H9 (cell line): Measurements from ENCODE around the gene LPCAT1. TPM values are rescaled to one million over a fixed set of nuclear protein-coding genes. Genes with fewer than 3 reads are reported as not detected.
A peak's percentile ranks its signal among the peaks of the same experiment; 100 is the strongest.

Experiments
- DNase-seq: peaks from one replicate; pipeline ENCODE4 v3.0.0-alpha.2; 2017
- H2AFZ ChIP-seq: one replicate; pipeline ENCODE4 v1.6.1; 2013; ENCODE audit warnings: mild to moderate bottlenecking, low read length, control low read depth, moderate library complexity
- H2AK5ac ChIP-seq: 2 replicates; pipeline ENCODE4 v1.6.1; 2013; ENCODE audit warnings: low read length, control low read depth, mixed read lengths; ENCODE audit not compliant: insufficient read length
- H2BK120ac ChIP-seq: one replicate; pipeline ENCODE4 v1.6.1; 2013; ENCODE audit warnings: low read depth, mild to moderate bottlenecking, low read length, control low read depth, inconsistent platforms; ENCODE audit not compliant: poor library complexity, severe bottlenecking
- H2BK12ac ChIP-seq: 2 replicates; pipeline ENCODE4 v1.6.1; 2013; ENCODE audit warnings: low read length, control low read depth, mixed read lengths, low read depth; ENCODE audit not compliant: insufficient read length
- H2BK15ac ChIP-seq: 2 replicates; pipeline ENCODE4 v1.6.1; 2013; ENCODE audit warnings: low read depth, low read length, control low read depth
- H2BK20ac ChIP-seq: one replicate; pipeline ENCODE4 v1.6.1; 2013; ENCODE audit warnings: low read depth, mild to moderate bottlenecking, low read length, control low read depth, inconsistent platforms; ENCODE audit not compliant: poor library complexity, severe bottlenecking
- H2BK5ac ChIP-seq: 2 replicates; pipeline ENCODE4 v1.6.1; 2013; ENCODE audit warnings: low read length, control low read depth, mixed read lengths; ENCODE audit not compliant: insufficient read length
- H3K14ac ChIP-seq: 2 replicates; pipeline ENCODE4 v1.6.1; 2013; ENCODE audit warnings: low read length, control low read depth; ENCODE audit not compliant: insufficient read depth
- H3K18ac ChIP-seq: 2 replicates; pipeline ENCODE4 v1.6.1; 2013; ENCODE audit warnings: low read depth, mild to moderate bottlenecking, mixed read lengths, low read length, control low read depth; ENCODE audit not compliant: insufficient read length
- H3K23ac ChIP-seq: 2 replicates; pipeline ENCODE4 v1.6.1; 2013; ENCODE audit warnings: low read length, control low read depth, mixed read lengths, low read depth; ENCODE audit not compliant: insufficient read length
- H3K23me2 ChIP-seq: 2 replicates; pipeline ENCODE4 v1.6.1; 2013; ENCODE audit warnings: low read depth, mild to moderate bottlenecking, mixed read lengths, low read length, control low read depth; ENCODE audit not compliant: insufficient read length, poor library complexity, severe bottlenecking
- H3K27ac ChIP-seq: 2 replicates; pipeline ENCODE4 v1.5.1; 2013; ENCODE audit warnings: low read length, control low read depth, mixed read lengths, low read depth; ENCODE audit not compliant: insufficient read length
- H3K27me3 ChIP-seq: 2 replicates; pipeline ENCODE4 v1.6.1; 2013; ENCODE audit warnings: low read length, control low read depth, inconsistent platforms; ENCODE audit not compliant: insufficient read depth
- H3K4ac ChIP-seq: 2 replicates; pipeline ENCODE4 v1.6.1; 2013; ENCODE audit warnings: low read depth, mild to moderate bottlenecking, control low read depth, inconsistent platforms, low read length, moderate library complexity
- H3K4me1 ChIP-seq: 2 replicates; pipeline ENCODE4 v1.6.1; 2013; ENCODE audit warnings: low read length, control low read depth, inconsistent platforms; ENCODE audit not compliant: insufficient read depth
- H3K4me2 ChIP-seq: 2 replicates; pipeline ENCODE4 v1.6.1; 2013; ENCODE audit warnings: low read length, control low read depth, mixed read lengths; ENCODE audit not compliant: insufficient read length, insufficient read depth
- H3K56ac ChIP-seq: 2 replicates; pipeline ENCODE4 v1.6.1; 2013; ENCODE audit warnings: low read depth, mild to moderate bottlenecking, mixed read lengths, low read length, control low read depth; ENCODE audit not compliant: insufficient read length
- H3K79me1 ChIP-seq: 2 replicates; pipeline ENCODE4 v1.6.1; 2013; ENCODE audit warnings: low read depth, mild to moderate bottlenecking, moderate library complexity, low read length, control low read depth, inconsistent platforms; ENCODE audit not compliant: insufficient read depth, poor library complexity, severe bottlenecking
- H3K79me2 ChIP-seq: 2 replicates; pipeline ENCODE4 v1.6.1; 2013; ENCODE audit warnings: low read length, control low read depth, inconsistent platforms; ENCODE audit not compliant: insufficient read depth
- H3K9ac ChIP-seq: 2 replicates; pipeline ENCODE4 v1.6.1; 2013; ENCODE audit warnings: low read length, control low read depth, mixed read lengths; ENCODE audit not compliant: insufficient read length; ENCODE audit errors: extremely low read depth
- H3K9me3 ChIP-seq: one replicate; pipeline ENCODE4 v1.6.1; 2013; ENCODE audit warnings: low read depth, low read length, inconsistent platforms; ENCODE audit not compliant: control insufficient read depth
- H3T11ph ChIP-seq: one replicate; pipeline ENCODE4 v1.6.1; 2013; ENCODE audit warnings: mild to moderate bottlenecking, low read length, control low read depth, inconsistent platforms
- H4K20me1 ChIP-seq: one replicate; pipeline ENCODE4 v1.6.1; 2013; ENCODE audit not compliant: control insufficient read depth, insufficient read length, insufficient read depth
- H4K5ac ChIP-seq: 2 replicates; pipeline ENCODE4 v1.6.1; 2013; ENCODE audit warnings: low read depth, mild to moderate bottlenecking, mixed read lengths, low read length, control low read depth; ENCODE audit not compliant: insufficient read length
- H4K8ac ChIP-seq: replicated peaks from 2 replicates; pipeline ENCODE4 v1.6.1; 2013; ENCODE audit warnings: low read length, control low read depth, mixed read lengths, low read depth; ENCODE audit not compliant: insufficient read length
- H4K91ac ChIP-seq: 2 replicates; pipeline ENCODE4 v1.6.1; 2013; ENCODE audit warnings: low read depth, mild to moderate bottlenecking, moderate library complexity, mixed read lengths, low read length, control low read depth; ENCODE audit not compliant: insufficient read length
- H3K27ac Mint-ChIP-seq, 3 experiments: 2 replicates in 2 of 3; 3 replicates in 1 of 3; pipeline ENCODE4 v1.8.0; 2020 to 2021; ENCODE audit warnings: mixed read lengths in 3 of 3, mild to moderate bottlenecking in 1 of 3, moderate library complexity in 1 of 3
- H3K27me3 Mint-ChIP-seq: 2 replicates; pipeline ENCODE4 v1.8.0; 2021; ENCODE audit warnings: low read depth, mild to moderate bottlenecking, moderate library complexity, mixed read lengths
- H3K36me3 Mint-ChIP-seq, 3 experiments: 2 replicates in 2 of 3; 3 replicates in 1 of 3; pipeline ENCODE4 v1.8.0; 2020 to 2021; ENCODE audit warnings: low read depth in 3 of 3, mixed read lengths in 3 of 3; ENCODE audit not compliant: insufficient read depth in 1 of 3
- H3K4me1 Mint-ChIP-seq, 2 experiments: 2 replicates each; pipeline ENCODE4 v1.8.0; 2020; ENCODE audit warnings: mixed read lengths in 2 of 2
- H3K4me3 Mint-ChIP-seq, 2 experiments: 2 replicates in 1 of 2; 3 replicates in 1 of 2; pipeline ENCODE4 v1.8.0; 2020 to 2021; ENCODE audit warnings: mild to moderate bottlenecking in 2 of 2, mixed read lengths in 2 of 2, moderate library complexity in 1 of 2
- H3K9me3 Mint-ChIP-seq, 2 experiments: 2 replicates in 1 of 2; 3 replicates in 1 of 2; pipeline ENCODE4 v1.8.0; 2020; ENCODE audit warnings: mild to moderate bottlenecking in 2 of 2, mixed read lengths in 2 of 2, moderate library complexity in 1 of 2
- WGBS: extraction: QIAGEN DNeasy Blood & Tissue Kit; methylation state at CpG from one replicate; pipeline ENCODE4 v1.1.7; 2013; ENCODE audit warnings: missing lambda C conversion rate, low lambda C conversion rate, mixed read lengths; ENCODE audit not compliant: insufficient read length; ENCODE audit errors: extremely low coverage; 5-methylcytosine and 5-hydroxymethylcytosine counted together
- total RNA-seq: library from RNA; stranded (reverse); gene quantifications from 2 replicates; pipeline ENCODE4 v1.2.1, GENCODE V29; 2021
- TF ChIP-seq, protein P1 (sequence below): fragments of 200-600 bp; sonication (generic); conservative IDR thresholded peaks from 3 replicates; pipeline ENCODE4 v1.8.0; 2021; ENCODE audit warnings: antibody characterized with exemption, mild to moderate bottlenecking

LPCAT1 gene
- total RNA-seq, 1 experiment from 2014 or later: 231 TPM

- DNase-seq: no peak
- Histone ChIP-seq H4K91ac (no peak overlapping the region), H2BK20ac (no peak overlapping the region), H3K4me1 (no peaks in the 10 kb centered on the region), H3K23ac (no peak overlapping the region), H3K56ac (no peak overlapping the region), H2BK5ac (no peak overlapping the region), H3K4ac (no peak overlapping the region), H4K20me1 (no peaks in the 10 kb centered on the region), H3K9ac (no peak overlapping the region), H4K8ac (no peak overlapping the region), H3K27me3 (no peaks in the 10 kb centered on the region), H3K79me2 (no peaks in the 10 kb centered on the region), H3T11ph (no peak overlapping the region), H3K79me1 (no peaks in the 10 kb centered on the region), H2AK5ac (no peak overlapping the region), H3K27ac (no peak overlapping the region), H3K18ac (no peak overlapping the region), H3K4me2 (no peak overlapping the region), H2BK12ac (no peak overlapping the region), H2BK15ac (no peak overlapping the region), H3K14ac (no peak overlapping the region), H2BK120ac (no peak overlapping the region), H4K5ac (no peak overlapping the region), H3K9me3 (no peaks in the 10 kb centered on the region), H2AFZ (no peak overlapping the region), H3K23me2 (no peaks in the 10 kb centered on the region)
- Mint-ChIP-seq H3K27ac (peak overlapping the region in 1 of 3 experiments; percentile 41; a peak in 1 of 7 replicates), H3K4me3 (no peak overlapping the region), H3K4me1 (peaks cover 4 to 6% of the 10 kb centered on the region in 2 experiments; a peak in 2 of 4 replicates), H3K27me3 (peaks cover 15% of the 10 kb centered on the region), H3K9me3 (no peaks in the 10 kb centered on the region), H3K36me3 (no peaks in the 10 kb centered on the region)
- TF ChIP-seq, protein P1, sequence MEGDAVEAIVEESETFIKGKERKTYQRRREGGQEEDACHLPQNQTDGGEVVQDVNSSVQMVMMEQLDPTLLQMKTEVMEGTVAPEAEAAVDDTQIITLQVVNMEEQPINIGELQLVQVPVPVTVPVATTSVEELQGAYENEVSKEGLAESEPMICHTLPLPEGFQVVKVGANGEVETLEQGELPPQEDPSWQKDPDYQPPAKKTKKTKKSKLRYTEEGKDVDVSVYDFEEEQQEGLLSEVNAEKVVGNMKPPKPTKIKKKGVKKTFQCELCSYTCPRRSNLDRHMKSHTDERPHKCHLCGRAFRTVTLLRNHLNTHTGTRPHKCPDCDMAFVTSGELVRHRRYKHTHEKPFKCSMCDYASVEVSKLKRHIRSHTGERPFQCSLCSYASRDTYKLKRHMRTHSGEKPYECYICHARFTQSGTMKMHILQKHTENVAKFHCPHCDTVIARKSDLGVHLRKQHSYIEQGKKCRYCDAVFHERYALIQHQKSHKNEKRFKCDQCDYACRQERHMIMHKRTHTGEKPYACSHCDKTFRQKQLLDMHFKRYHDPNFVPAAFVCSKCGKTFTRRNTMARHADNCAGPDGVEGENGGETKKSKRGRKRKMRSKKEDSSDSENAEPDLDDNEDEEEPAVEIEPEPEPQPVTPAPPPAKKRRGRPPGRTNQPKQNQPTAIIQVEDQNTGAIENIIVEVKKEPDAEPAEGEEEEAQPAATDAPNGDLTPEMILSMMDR: no peak
- no CpG with 5 or more reads among the region's 11 CpGs for WGBS
Observed at GRCh38 chr5:1554410-1554967, 30.7 kb upstream of the LPCAT1 start.
